H9 (cell line): ENCODE results near the gene ABCC4. TPM values are rescaled to one million over a fixed set of nuclear protein-coding genes. Genes with fewer than 3 reads are reported as not detected.

Experiments used
- DNase-seq: peaks from one replicate; pipeline ENCODE4 v3.0.0-alpha.2; 2017
- H2AFZ ChIP-seq: one replicate; pipeline ENCODE4 v1.6.1; 2013; ENCODE audit warnings: mild to moderate bottlenecking, low read length, control low read depth, moderate library complexity
- H2AK5ac ChIP-seq: 2 replicates; pipeline ENCODE4 v1.6.1; 2013; ENCODE audit warnings: low read length, control low read depth, mixed read lengths; ENCODE audit not compliant: insufficient read length
- H2BK120ac ChIP-seq: one replicate; pipeline ENCODE4 v1.6.1; 2013; ENCODE audit warnings: low read depth, mild to moderate bottlenecking, low read length, control low read depth, inconsistent platforms; ENCODE audit not compliant: poor library complexity, severe bottlenecking
- H2BK12ac ChIP-seq: 2 replicates; pipeline ENCODE4 v1.6.1; 2013; ENCODE audit warnings: low read length, control low read depth, mixed read lengths, low read depth; ENCODE audit not compliant: insufficient read length
- H2BK15ac ChIP-seq: 2 replicates; pipeline ENCODE4 v1.6.1; 2013; ENCODE audit warnings: low read depth, low read length, control low read depth
- H2BK20ac ChIP-seq: one replicate; pipeline ENCODE4 v1.6.1; 2013; ENCODE audit warnings: low read depth, mild to moderate bottlenecking, low read length, control low read depth, inconsistent platforms; ENCODE audit not compliant: poor library complexity, severe bottlenecking
- H2BK5ac ChIP-seq: 2 replicates; pipeline ENCODE4 v1.6.1; 2013; ENCODE audit warnings: low read length, control low read depth, mixed read lengths; ENCODE audit not compliant: insufficient read length
- H3K14ac ChIP-seq: 2 replicates; pipeline ENCODE4 v1.6.1; 2013; ENCODE audit warnings: low read length, control low read depth; ENCODE audit not compliant: insufficient read depth
- H3K18ac ChIP-seq: 2 replicates; pipeline ENCODE4 v1.6.1; 2013; ENCODE audit warnings: low read depth, mild to moderate bottlenecking, mixed read lengths, low read length, control low read depth; ENCODE audit not compliant: insufficient read length
- H3K23ac ChIP-seq: 2 replicates; pipeline ENCODE4 v1.6.1; 2013; ENCODE audit warnings: low read length, control low read depth, mixed read lengths, low read depth; ENCODE audit not compliant: insufficient read length
- H3K23me2 ChIP-seq: 2 replicates; pipeline ENCODE4 v1.6.1; 2013; ENCODE audit warnings: low read depth, mild to moderate bottlenecking, mixed read lengths, low read length, control low read depth; ENCODE audit not compliant: insufficient read length, poor library complexity, severe bottlenecking
- H3K27ac ChIP-seq: 2 replicates; pipeline ENCODE4 v1.5.1; 2013; ENCODE audit warnings: low read length, control low read depth, mixed read lengths, low read depth; ENCODE audit not compliant: insufficient read length
- H3K27me3 ChIP-seq: 2 replicates; pipeline ENCODE4 v1.6.1; 2013; ENCODE audit warnings: low read length, control low read depth, inconsistent platforms; ENCODE audit not compliant: insufficient read depth
- H3K4ac ChIP-seq: 2 replicates; pipeline ENCODE4 v1.6.1; 2013; ENCODE audit warnings: low read depth, mild to moderate bottlenecking, control low read depth, inconsistent platforms, low read length, moderate library complexity
- H3K4me1 ChIP-seq: 2 replicates; pipeline ENCODE4 v1.6.1; 2013; ENCODE audit warnings: low read length, control low read depth, inconsistent platforms; ENCODE audit not compliant: insufficient read depth
- H3K4me2 ChIP-seq: 2 replicates; pipeline ENCODE4 v1.6.1; 2013; ENCODE audit warnings: low read length, control low read depth, mixed read lengths; ENCODE audit not compliant: insufficient read length, insufficient read depth
- H3K56ac ChIP-seq: 2 replicates; pipeline ENCODE4 v1.6.1; 2013; ENCODE audit warnings: low read depth, mild to moderate bottlenecking, mixed read lengths, low read length, control low read depth; ENCODE audit not compliant: insufficient read length
- H3K79me1 ChIP-seq: 2 replicates; pipeline ENCODE4 v1.6.1; 2013; ENCODE audit warnings: low read depth, mild to moderate bottlenecking, moderate library complexity, low read length, control low read depth, inconsistent platforms; ENCODE audit not compliant: insufficient read depth, poor library complexity, severe bottlenecking
- H3K79me2 ChIP-seq: 2 replicates; pipeline ENCODE4 v1.6.1; 2013; ENCODE audit warnings: low read length, control low read depth, inconsistent platforms; ENCODE audit not compliant: insufficient read depth
- H3K9ac ChIP-seq: 2 replicates; pipeline ENCODE4 v1.6.1; 2013; ENCODE audit warnings: low read length, control low read depth, mixed read lengths; ENCODE audit not compliant: insufficient read length; ENCODE audit errors: extremely low read depth
- H3K9me3 ChIP-seq: one replicate; pipeline ENCODE4 v1.6.1; 2013; ENCODE audit warnings: low read depth, low read length, inconsistent platforms; ENCODE audit not compliant: control insufficient read depth
- H3T11ph ChIP-seq: one replicate; pipeline ENCODE4 v1.6.1; 2013; ENCODE audit warnings: mild to moderate bottlenecking, low read length, control low read depth, inconsistent platforms
- H4K20me1 ChIP-seq: one replicate; pipeline ENCODE4 v1.6.1; 2013; ENCODE audit not compliant: control insufficient read depth, insufficient read length, insufficient read depth
- H4K5ac ChIP-seq: 2 replicates; pipeline ENCODE4 v1.6.1; 2013; ENCODE audit warnings: low read depth, mild to moderate bottlenecking, mixed read lengths, low read length, control low read depth; ENCODE audit not compliant: insufficient read length
- H4K8ac ChIP-seq: replicated peaks from 2 replicates; pipeline ENCODE4 v1.6.1; 2013; ENCODE audit warnings: low read length, control low read depth, mixed read lengths, low read depth; ENCODE audit not compliant: insufficient read length
- H4K91ac ChIP-seq: 2 replicates; pipeline ENCODE4 v1.6.1; 2013; ENCODE audit warnings: low read depth, mild to moderate bottlenecking, moderate library complexity, mixed read lengths, low read length, control low read depth; ENCODE audit not compliant: insufficient read length
- H3K27ac Mint-ChIP-seq, 3 experiments: 2 replicates in 2 of 3; 3 replicates in 1 of 3; pipeline ENCODE4 v1.8.0; 2020 to 2021; ENCODE audit warnings: mixed read lengths in 3 of 3, mild to moderate bottlenecking in 1 of 3, moderate library complexity in 1 of 3
- H3K27me3 Mint-ChIP-seq: 2 replicates; pipeline ENCODE4 v1.8.0; 2021; ENCODE audit warnings: low read depth, mild to moderate bottlenecking, moderate library complexity, mixed read lengths
- H3K36me3 Mint-ChIP-seq, 3 experiments: 2 replicates in 2 of 3; 3 replicates in 1 of 3; pipeline ENCODE4 v1.8.0; 2020 to 2021; ENCODE audit warnings: low read depth in 3 of 3, mixed read lengths in 3 of 3; ENCODE audit not compliant: insufficient read depth in 1 of 3
- H3K4me1 Mint-ChIP-seq, 2 experiments: 2 replicates each; pipeline ENCODE4 v1.8.0; 2020; ENCODE audit warnings: mixed read lengths in 2 of 2
- H3K4me3 Mint-ChIP-seq, 2 experiments: 2 replicates in 1 of 2; 3 replicates in 1 of 2; pipeline ENCODE4 v1.8.0; 2020 to 2021; ENCODE audit warnings: mild to moderate bottlenecking in 2 of 2, mixed read lengths in 2 of 2, moderate library complexity in 1 of 2
- H3K9me3 Mint-ChIP-seq, 2 experiments: 2 replicates in 1 of 2; 3 replicates in 1 of 2; pipeline ENCODE4 v1.8.0; 2020; ENCODE audit warnings: mild to moderate bottlenecking in 2 of 2, mixed read lengths in 2 of 2, moderate library complexity in 1 of 2
- whole genome bisulfite sequencing: extraction: QIAGEN DNeasy Blood & Tissue Kit; methylation state at CpG from one replicate; pipeline ENCODE4 v1.1.7; 2013; ENCODE audit warnings: missing lambda C conversion rate, low lambda C conversion rate, mixed read lengths; ENCODE audit not compliant: insufficient read length; ENCODE audit errors: extremely low coverage; 5-methylcytosine and 5-hydroxymethylcytosine counted together
- total RNA-seq: library from RNA; stranded (reverse); gene quantifications from 2 replicates; pipeline ENCODE4 v1.2.1, GENCODE V29; 2021
- TF ChIP-seq, protein P1 (sequence below): fragments of 200-600 bp; sonication (generic); conservative IDR thresholded peaks from 3 replicates; pipeline ENCODE4 v1.8.0; 2021; ENCODE audit warnings: antibody characterized with exemption, mild to moderate bottlenecking

The ABCC4 gene
- total RNA-seq, 1 experiment from 2014 or later = 5.9 TPM

GRCh38 chr13:95086761-95087160 lies 214.5 kb downstream of the ABCC4 start:
- Histone ChIP-seq H2AFZ (no peak overlapping the region), H2AK5ac (no peak overlapping the region), H2BK120ac (no peak overlapping the region), H2BK15ac (no peak overlapping the region), H4K91ac (no peak overlapping the region), H4K20me1 (no peaks in the 10 kb centered on the region), H3K23ac (no peak overlapping the region), H3T11ph (no peak overlapping the region), H3K9ac (no peak overlapping the region), H3K9me3 (no peaks in the 10 kb centered on the region), H3K23me2 (no peaks in the 10 kb centered on the region), H3K4me2 (no peak overlapping the region), H3K79me1 (no peaks in the 10 kb centered on the region), H3K27me3 (no peaks in the 10 kb centered on the region), H3K18ac (no peak overlapping the region), H2BK5ac (no peak overlapping the region), H4K8ac (no peak overlapping the region), H3K14ac (no peak overlapping the region), H2BK20ac (no peak overlapping the region), H3K79me2 (no peaks in the 10 kb centered on the region), H4K5ac (no peak overlapping the region), H3K56ac (no peak overlapping the region), H3K27ac (no peak overlapping the region), H3K4ac (no peak overlapping the region), H3K4me1 (no peaks in the 10 kb centered on the region), H2BK12ac (no peak overlapping the region)
- H3K36me3 Mint-ChIP-seq = peaks cover 0 to 11% (median 0%) of the 10 kb centered on the region in 3 experiments; a peak in 2 of 7 replicates
- H3K27ac Mint-ChIP-seq = no peak overlapping the region
- no peaks in the 10 kb centered on the region for H3K27me3 Mint-ChIP-seq
- no peak for DNase-seq
- TF ChIP-seq, protein P1, sequence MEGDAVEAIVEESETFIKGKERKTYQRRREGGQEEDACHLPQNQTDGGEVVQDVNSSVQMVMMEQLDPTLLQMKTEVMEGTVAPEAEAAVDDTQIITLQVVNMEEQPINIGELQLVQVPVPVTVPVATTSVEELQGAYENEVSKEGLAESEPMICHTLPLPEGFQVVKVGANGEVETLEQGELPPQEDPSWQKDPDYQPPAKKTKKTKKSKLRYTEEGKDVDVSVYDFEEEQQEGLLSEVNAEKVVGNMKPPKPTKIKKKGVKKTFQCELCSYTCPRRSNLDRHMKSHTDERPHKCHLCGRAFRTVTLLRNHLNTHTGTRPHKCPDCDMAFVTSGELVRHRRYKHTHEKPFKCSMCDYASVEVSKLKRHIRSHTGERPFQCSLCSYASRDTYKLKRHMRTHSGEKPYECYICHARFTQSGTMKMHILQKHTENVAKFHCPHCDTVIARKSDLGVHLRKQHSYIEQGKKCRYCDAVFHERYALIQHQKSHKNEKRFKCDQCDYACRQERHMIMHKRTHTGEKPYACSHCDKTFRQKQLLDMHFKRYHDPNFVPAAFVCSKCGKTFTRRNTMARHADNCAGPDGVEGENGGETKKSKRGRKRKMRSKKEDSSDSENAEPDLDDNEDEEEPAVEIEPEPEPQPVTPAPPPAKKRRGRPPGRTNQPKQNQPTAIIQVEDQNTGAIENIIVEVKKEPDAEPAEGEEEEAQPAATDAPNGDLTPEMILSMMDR = no peak
- H3K4me3 Mint-ChIP-seq = no peak overlapping the region
- peaks cover 0 to under 1% of the 10 kb centered on the region in 2 experiments; a peak in 2 of 5 replicates for H3K9me3 Mint-ChIP-seq
- H3K4me1 Mint-ChIP-seq = peaks cover 7 to 18% of the 10 kb centered on the region in 2 experiments
- WGBS = no CpG with 5 or more reads among the region's 2 CpGs
